HG02678 (cell line): ENCODE results near the gene CIDEA.
A peak's percentile ranks its signal among the peaks of the same experiment; 100 is the strongest.

ENCODE experiments used
- ATAC-seq: cut with Tn5 transposase; IDR thresholded peaks from one replicate; pipeline ENCODE4 v1.9.1; 2021; ENCODE audit warnings: mild to moderate bottlenecking, moderate library complexity; ENCODE audit not compliant: unreplicated experiment

Gene CIDEA

DNA sequence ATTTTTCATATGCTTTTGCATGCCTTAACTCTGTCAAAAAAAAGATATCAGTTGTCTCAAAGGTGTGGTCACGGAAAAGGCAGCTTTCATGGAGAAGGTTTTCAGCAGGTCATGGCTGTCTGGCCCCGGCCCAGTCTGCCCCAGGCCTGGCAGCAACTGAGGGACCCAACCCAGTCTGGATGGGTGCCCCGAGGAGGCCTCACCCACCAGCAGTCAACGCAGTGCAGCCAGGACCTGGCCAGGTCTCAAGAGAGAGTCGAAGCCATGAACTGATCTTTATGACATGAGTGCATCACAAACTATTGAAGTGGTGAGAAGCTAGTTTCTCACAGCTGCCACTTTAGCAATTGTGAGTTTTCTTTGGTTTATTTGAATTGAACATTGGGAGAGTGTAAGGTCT is 61.8 kb downstream of the CIDEA start:
- ATAC-seq: no peak

- ATAC-seq: no peak
Observed at GRCh38 chr18:12317664-12318333, 63.6 kb downstream of the CIDEA start.

DNA sequence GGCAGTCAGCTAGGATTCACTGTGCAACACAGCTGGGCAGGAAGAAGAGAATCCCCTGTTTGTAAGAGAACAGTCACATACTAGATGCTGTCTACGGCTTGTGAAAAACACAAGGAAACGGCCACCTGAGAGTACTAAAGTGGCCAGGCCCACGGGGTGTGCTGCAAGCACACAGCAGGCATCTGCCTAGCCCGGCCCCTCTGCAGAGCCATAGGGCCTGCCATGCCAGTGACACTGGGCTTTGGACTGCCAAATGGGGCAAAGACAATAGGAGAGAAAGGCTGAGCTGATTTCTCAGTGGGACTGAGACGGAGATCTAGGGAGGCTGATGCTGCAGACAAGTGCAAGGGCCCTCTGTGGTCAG is 64.2 kb downstream of the CIDEA start:
- ATAC-seq: no peak

- ATAC-seq: no peak
Observed at GRCh38 chr18:12318857-12319256, 64.7 kb downstream of the CIDEA start.

GRCh38 chr18:12321333-12321732 is 67.2 kb downstream of the CIDEA start:
- peak; percentile 80 for ATAC-seq

DNA sequence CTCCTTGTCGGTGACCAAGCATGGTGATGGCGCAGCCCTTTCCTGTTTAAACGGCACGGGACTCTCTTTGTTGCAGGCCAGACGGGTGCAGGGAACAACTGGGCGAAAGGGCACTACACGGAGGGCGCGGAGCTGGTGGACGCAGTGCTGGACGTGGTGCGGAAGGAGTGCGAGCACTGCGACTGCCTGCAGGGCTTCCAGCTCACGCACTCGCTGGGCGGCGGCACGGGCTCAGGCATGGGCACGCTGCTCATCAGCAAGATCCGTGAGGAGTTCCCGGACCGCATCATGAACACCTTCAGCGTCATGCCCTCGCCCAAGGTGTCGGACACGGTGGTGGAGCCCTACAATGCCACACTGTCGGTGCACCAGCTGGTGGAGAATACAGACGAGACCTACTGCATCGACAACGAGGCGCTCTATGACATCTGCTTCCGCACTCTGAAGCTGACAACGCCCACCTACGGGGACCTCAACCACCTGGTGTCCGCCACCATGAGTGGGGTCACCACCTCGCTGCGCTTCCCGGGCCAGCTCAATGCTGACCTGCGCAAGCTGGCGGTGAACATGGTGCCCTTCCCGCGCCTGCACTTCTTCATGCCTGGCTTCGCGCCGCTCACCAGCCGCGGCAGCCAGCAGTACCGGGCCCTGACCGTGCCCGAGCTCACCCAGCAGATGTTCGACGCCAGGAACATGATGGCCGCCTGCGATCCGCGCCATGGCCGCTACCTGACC is 71.0 kb downstream of the CIDEA start:
- no peak for ATAC-seq

GRCh38 chr18:12325726-12326245 is 71.6 kb downstream of the CIDEA start:
- no peak for ATAC-seq

- no peak for ATAC-seq
Observed at GRCh38 chr18:12326711-12327460, 72.7 kb downstream of the CIDEA start.
